Natural killer cell (primary cell): ENCODE data around the gene RAB5A. TPM values are rescaled to one million over a fixed set of nuclear protein-coding genes. Genes with fewer than 3 reads are reported as not detected.
"Not testable (repeated sequence)": the region's sequence is repeated elsewhere in the genome, so short reads cannot be mapped to it uniquely, and the experiment has no call there.

Source experiments
- ATAC-seq, 3 donors: fragments of 150-1000 bp in 2 of 3; fragments of 200-7000 bp in 1 of 3; cut with Tn5 transposase; 1 replicate in 1 of 3; 2 replicates in 2 of 3; pipeline ENCODE4 v1.10.0; 2021; ENCODE audit warnings: mild to moderate bottlenecking in 2 of 3, moderate library complexity in 2 of 3
- DNase-seq, 2 donors: peaks; one replicate each; pipeline versions ENCODE4 v3.0.0 to v3.0.0-alpha.2; 2013 to 2021; ENCODE audit warnings: mixed read lengths in 1 of 2
- H3K27ac ChIP-seq: one replicate; pipeline ENCODE4 v1.5.1; 2013; ENCODE audit warnings: mild to moderate bottlenecking, low read length
- H3K27me3 ChIP-seq: one replicate; pipeline ENCODE4 v1.6.1; 2013; ENCODE audit warnings: low read length; ENCODE audit not compliant: control insufficient read depth, insufficient read depth
- H3K36me3 ChIP-seq: one replicate; pipeline ENCODE4 v1.6.1; 2013; ENCODE audit warnings: low read length; ENCODE audit not compliant: control insufficient read depth, insufficient read depth
- H3K4me1 ChIP-seq: one replicate; pipeline ENCODE4 v1.6.1; 2013; ENCODE audit warnings: low read length; ENCODE audit not compliant: control insufficient read depth, insufficient read depth
- H3K4me3 ChIP-seq: one replicate; pipeline ENCODE4 v1.5.1; 2013; ENCODE audit warnings: low read length
- H3K9me3 ChIP-seq: one replicate; pipeline ENCODE4 v1.6.1; 2013; ENCODE audit warnings: low read length; ENCODE audit not compliant: control insufficient read depth, insufficient read depth
- H3K27ac Mint-ChIP-seq, 2 donors: one replicate each; pipeline ENCODE4 v1.8.0; 2022; ENCODE audit warnings: mild to moderate bottlenecking in 2 of 2, mixed read lengths in 2 of 2, moderate library complexity in 1 of 2
- H3K27me3 Mint-ChIP-seq, 2 donors: one replicate each; pipeline ENCODE4 v1.8.0; 2022; ENCODE audit warnings: low read depth in 2 of 2, mixed read lengths in 2 of 2
- H3K36me3 Mint-ChIP-seq: one replicate; pipeline ENCODE4 v1.8.0; 2022; ENCODE audit warnings: mixed read lengths
- H3K4me1 Mint-ChIP-seq, 2 donors: one replicate each; pipeline ENCODE4 v1.8.0; 2022; ENCODE audit warnings: mixed read lengths in 2 of 2
- H3K4me3 Mint-ChIP-seq: one replicate; pipeline ENCODE4 v1.8.0; 2022; ENCODE audit warnings: mild to moderate bottlenecking, moderate library complexity, mixed read lengths
- H3K9me3 Mint-ChIP-seq, 2 donors: one replicate each; pipeline ENCODE4 v1.8.0; 2022; ENCODE audit warnings: mixed read lengths in 2 of 2
- CTCF ChIP-seq: fragments of 200-600 bp; IDR thresholded peaks from one replicate; pipeline ENCODE4 v1.8.0; 2022; ENCODE audit warnings: antibody characterized with exemption
- WGBS: methylation state at CpG from one replicate; pipeline ENCODE4 v1.1.7; 2013; ENCODE audit warnings: missing lambda C conversion rate; ENCODE audit not compliant: insufficient coverage; 5-methylcytosine and 5-hydroxymethylcytosine counted together
- intact Hi-C: fragments of 100-400 bp; cut with micrococcal nuclease; formaldehyde crosslinking; loops from one replicate; pipeline ENCODE4 v1.14.2; 2022
- total RNA-seq, 4 donors: library from RNA; stranded (reverse); fragments of 120-200 nt in 1 of 4; gene quantifications; one replicate each; pipeline versions ENCODE4 v1.2.3 to v1.2.4, GENCODE V29; 2013 to 2022

The RAB5A gene
- total RNA-seq, 3 donors from 2014 or later (not counting 1 experiment from before 2014, with no cell fraction given) = 102 to 109 (median 102) TPM

DNA sequence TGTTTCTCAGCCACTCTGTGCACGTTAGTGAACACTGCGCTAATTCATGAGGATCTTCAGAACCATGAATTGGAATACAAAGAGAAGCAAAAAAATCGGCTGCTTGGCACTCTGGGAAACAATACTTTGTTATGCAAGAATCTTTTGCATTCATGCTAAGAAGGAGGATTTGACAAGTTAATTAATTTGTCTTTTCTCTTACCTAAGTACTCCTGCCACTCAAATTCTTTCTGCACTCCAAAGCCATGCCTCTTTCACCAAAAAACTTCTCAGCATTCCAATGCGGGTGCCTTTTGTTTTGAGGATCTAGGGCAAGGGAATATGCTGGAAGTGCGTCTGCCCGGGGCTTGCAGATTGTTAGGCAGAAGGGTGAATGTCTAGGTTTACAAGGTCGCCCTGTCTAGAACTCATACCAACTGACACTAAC lies 82.0 kb downstream of the RAB5A start:
- Mint-ChIP-seq H3K4me1 (no peaks in the 10 kb centered on the region), H3K27me3 (no peaks in the 10 kb centered on the region), H3K4me3 (no peak overlapping the region), H3K36me3 (no peaks in the 10 kb centered on the region), H3K27ac (no peak overlapping the region), H3K9me3 (no peaks in the 10 kb centered on the region)
- H3K9me3 ChIP-seq = no peaks in the 10 kb centered on the region
- DNase-seq = no peak
- H3K4me1 ChIP-seq = no peaks in the 10 kb centered on the region
- TF ChIP-seq CTCF = no peak
- no peak overlapping the region for H3K4me3 ChIP-seq
- intact Hi-C loops = no loop called here
- no peak for ATAC-seq
- no peaks in the 10 kb centered on the region for H3K27me3 ChIP-seq
- H3K27ac ChIP-seq = no peak overlapping the region
- no peaks in the 10 kb centered on the region for H3K36me3 ChIP-seq
- WGBS = 91% methylated on average over 4 of the region's 7 CpGs

DNA sequence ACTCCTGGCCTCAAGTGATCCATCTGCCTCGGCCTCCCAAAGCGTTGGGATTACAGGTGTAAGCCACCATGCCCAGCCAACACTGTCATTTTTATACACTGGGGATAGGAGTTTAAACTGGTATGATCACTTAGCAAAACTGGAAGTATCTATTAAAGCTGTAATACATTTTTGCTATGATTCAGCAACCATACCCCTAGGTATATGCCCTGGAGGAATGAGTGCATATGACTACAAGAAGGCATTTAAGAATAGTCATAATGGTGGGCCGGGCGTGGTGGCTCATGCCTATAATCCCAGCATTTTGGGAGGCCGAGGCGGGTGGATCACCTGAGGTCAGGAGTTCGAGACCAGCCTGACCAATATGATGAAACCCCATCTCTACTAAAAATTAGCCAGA lies 85.0 kb downstream of the RAB5A start:
- 97% methylated on average over 7 of the region's 7 CpGs for WGBS

More for the DNA sequence above, 85.0 kb downstream of the RAB5A start:
- H3K27ac Mint-ChIP-seq, H3K27ac ChIP-seq, H3K36me3 Mint-ChIP-seq, H3K9me3 Mint-ChIP-seq, H3K4me3 Mint-ChIP-seq, H3K36me3 ChIP-seq, ATAC-seq, H3K4me1 ChIP-seq, DNase-seq, H3K27me3 Mint-ChIP-seq, H3K9me3 ChIP-seq, H3K4me3 ChIP-seq, H3K27me3 ChIP-seq, intact Hi-C loops, H3K4me1 Mint-ChIP-seq: not testable (repeated sequence)

Other genes with a start within 250 kb of the RAB5A start
- 1 to 10 TPM in 1 of 3 donors, under 1 TPM in 1, not detected in 1; 0.68 to 4.9 TPM for gene EFHB, start 12.9 kb upstream of the RAB5A start, total RNA-seq
- not detected for gene PP2D1, start 65.2 kb downstream of the RAB5A start, total RNA-seq
- 100 to 1,000 TPM; 132 to 156 (median 146) TPM for gene KAT2B, start 93.3 kb downstream of the RAB5A start, total RNA-seq
- gene SGO1, start 239.1 kb downstream of the RAB5A start, total RNA-seq = 1 to 10 TPM in 1 of 3 donors, under 1 TPM in 2; 0.55 to 1.4 (median 0.94) TPM